ENCODE data around the gene NACC1. TPM values are rescaled to one million over a fixed set of nuclear protein-coding genes. Genes with fewer than 3 reads are reported as not detected.
A peak's percentile ranks its signal among the peaks of the same experiment; 100 is the strongest.

Gene NACC1
- total and polyA plus RNA-seq, 4 donors: 0.86 to 24.7 (median 17.7) TPM

DNA sequence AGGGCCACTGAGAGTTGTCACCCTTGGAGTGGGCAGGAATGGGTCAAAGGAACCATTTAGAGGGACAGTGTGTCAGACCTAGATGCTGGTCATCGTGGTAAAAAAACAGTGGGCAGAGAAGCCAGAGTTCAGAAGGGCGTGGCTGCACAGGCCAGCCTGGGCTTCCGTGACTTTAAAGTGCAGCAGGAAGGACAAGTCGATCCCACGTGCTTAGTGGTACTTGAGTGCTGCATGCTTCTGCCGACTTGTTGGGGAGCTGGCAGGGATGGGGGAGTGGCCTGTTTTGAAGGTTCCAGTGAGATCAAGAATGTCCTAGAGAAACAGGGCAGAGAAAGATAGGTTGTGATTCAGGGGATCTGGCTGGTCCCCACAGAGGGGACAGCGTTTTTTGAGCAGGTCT is 32.4 kb upstream of the NACC1 start (continued):
- TF ChIP-seq, protein P1, sequence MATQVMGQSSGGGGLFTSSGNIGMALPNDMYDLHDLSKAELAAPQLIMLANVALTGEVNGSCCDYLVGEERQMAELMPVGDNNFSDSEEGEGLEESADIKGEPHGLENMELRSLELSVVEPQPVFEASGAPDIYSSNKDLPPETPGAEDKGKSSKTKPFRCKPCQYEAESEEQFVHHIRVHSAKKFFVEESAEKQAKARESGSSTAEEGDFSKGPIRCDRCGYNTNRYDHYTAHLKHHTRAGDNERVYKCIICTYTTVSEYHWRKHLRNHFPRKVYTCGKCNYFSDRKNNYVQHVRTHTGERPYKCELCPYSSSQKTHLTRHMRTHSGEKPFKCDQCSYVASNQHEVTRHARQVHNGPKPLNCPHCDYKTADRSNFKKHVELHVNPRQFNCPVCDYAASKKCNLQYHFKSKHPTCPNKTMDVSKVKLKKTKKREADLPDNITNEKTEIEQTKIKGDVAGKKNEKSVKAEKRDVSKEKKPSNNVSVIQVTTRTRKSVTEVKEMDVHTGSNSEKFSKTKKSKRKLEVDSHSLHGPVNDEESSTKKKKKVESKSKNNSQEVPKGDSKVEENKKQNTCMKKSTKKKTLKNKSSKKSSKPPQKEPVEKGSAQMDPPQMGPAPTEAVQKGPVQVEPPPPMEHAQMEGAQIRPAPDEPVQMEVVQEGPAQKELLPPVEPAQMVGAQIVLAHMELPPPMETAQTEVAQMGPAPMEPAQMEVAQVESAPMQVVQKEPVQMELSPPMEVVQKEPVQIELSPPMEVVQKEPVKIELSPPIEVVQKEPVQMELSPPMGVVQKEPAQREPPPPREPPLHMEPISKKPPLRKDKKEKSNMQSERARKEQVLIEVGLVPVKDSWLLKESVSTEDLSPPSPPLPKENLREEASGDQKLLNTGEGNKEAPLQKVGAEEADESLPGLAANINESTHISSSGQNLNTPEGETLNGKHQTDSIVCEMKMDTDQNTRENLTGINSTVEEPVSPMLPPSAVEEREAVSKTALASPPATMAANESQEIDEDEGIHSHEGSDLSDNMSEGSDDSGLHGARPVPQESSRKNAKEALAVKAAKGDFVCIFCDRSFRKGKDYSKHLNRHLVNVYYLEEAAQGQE (IDR thresholded peaks at IDR 0.05): no peak
- TF ChIP-seq, protein P2, sequence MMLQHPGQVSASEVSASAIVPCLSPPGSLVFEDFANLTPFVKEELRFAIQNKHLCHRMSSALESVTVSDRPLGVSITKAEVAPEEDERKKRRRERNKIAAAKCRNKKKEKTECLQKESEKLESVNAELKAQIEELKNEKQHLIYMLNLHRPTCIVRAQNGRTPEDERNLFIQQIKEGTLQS (IDR thresholded peaks at IDR 0.05): no peak
- TF ChIP-seq JUND (IDR thresholded peaks at IDR 0.05) (no peak), RAD21 (IDR thresholded peaks at IDR 0.05) (no peak)

DNA sequence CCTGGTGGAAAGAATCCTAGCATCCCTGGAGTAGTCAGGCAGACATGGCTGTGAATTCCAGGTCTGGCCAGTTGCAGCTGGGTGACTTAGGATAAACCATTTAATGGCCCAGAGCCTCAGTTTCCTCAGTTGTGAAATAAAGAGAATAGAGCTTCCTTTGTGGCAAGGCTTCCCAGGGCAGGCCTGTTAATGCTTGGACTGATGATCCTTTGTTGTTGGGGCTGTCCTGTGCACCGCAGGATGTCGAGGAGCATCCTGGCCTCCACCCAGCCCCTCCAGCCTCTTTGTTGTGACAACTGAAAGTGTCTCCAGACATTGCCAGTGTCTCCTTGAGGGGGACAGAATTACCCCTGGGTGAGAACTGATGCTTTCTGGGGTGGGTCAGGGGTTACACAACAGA is 31.7 kb upstream of the NACC1 start:
- H3K27ac ChIP-seq (ENCODE audit: low read depth in 1 of 2, low read length in 2 of 2): no peak overlapping the region

DNA sequence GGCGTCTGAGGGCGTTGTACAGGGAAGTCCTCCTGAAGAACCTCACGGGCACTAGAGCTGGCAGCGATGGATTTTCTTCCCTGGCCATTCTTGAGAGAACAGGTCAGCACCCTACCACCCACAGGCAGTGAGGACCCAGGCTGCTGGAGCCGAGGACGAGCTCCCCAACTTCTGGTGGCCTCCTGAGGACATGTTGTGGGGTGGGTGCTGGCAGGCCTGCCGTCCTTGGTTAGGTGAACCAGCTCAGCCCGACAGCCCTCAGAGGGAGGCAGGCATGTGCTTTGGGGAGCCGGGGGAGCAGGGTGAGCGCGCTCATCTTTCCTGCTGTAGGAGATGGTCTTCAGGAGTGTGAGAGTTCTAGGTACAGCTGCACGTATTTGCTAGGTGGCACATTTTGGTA is 30.8 kb upstream of the NACC1 start:
- no peaks in the 10 kb centered on the region for H3K27me3 ChIP-seq (ENCODE audit: control insufficient read depth in 4 of 4, insufficient read depth in 4 of 4, low read length in 3 of 4)
- peak overlapping the region; percentile 35 to 43 for H3K27ac ChIP-seq (ENCODE audit: low read depth in 1 of 2, low read length in 2 of 2)
- peaks cover 3 to 45% (median 25%) of the 10 kb centered on the region in 4 donors for H3K4me1 ChIP-seq (ENCODE audit: control insufficient read depth in 4 of 4, insufficient read depth in 4 of 4, low read length in 3 of 4)
- H3K9me3 ChIP-seq (ENCODE audit: control insufficient read depth in 4 of 4, low read length in 3 of 4): no peaks in the 10 kb centered on the region
- no peaks in the 10 kb centered on the region for H3K36me3 ChIP-seq (ENCODE audit: control insufficient read depth in 4 of 4, insufficient read depth in 3 of 4, low read depth in 1 of 4, low read length in 3 of 4)
- WGBS: 94% methylated on average over 12 of the region's 12 CpGs
- H3K4me3 ChIP-seq (ENCODE audit: low read depth in 1 of 3, low read length in 3 of 3): no peak overlapping the region
- H3K9ac ChIP-seq (ENCODE audit: low read depth in 1 of 2, low read length in 2 of 2): no peak overlapping the region
- DNase-seq (ENCODE audit: low spot score): no peak
- no peak for TF ChIP-seq FOXA2 (IDR thresholded peaks at IDR 0.05)
- TF ChIP-seq, protein P2 (IDR thresholded peaks at IDR 0.05): no peak
- TF ChIP-seq SP1 (IDR thresholded peaks at IDR 0.05): no peak
- no peak for TF ChIP-seq GABPA (IDR thresholded peaks at IDR 0.05 in 1 of 2, conservative IDR thresholded peaks at IDR 0.05 in 1 of 2)
- no peak for TF ChIP-seq FOXA1 (IDR thresholded peaks at IDR 0.05)
- no peak for TF ChIP-seq YY1 (IDR thresholded peaks at IDR 0.05)
- TF ChIP-seq EGR1 (IDR thresholded peaks at IDR 0.05; ENCODE audit: low read depth in 2 of 2): no peak

More for the DNA sequence above, 31.7 kb upstream of the NACC1 start:
- no peaks in the 10 kb centered on the region for H3K27me3 ChIP-seq (ENCODE audit: control insufficient read depth in 4 of 4, insufficient read depth in 4 of 4, low read length in 3 of 4)
- peaks cover 2 to 45% (median 27%) of the 10 kb centered on the region in 4 donors for H3K4me1 ChIP-seq (ENCODE audit: control insufficient read depth in 4 of 4, insufficient read depth in 4 of 4, low read length in 3 of 4)
- no peaks in the 10 kb centered on the region for H3K36me3 ChIP-seq (ENCODE audit: control insufficient read depth in 4 of 4, insufficient read depth in 3 of 4, low read depth in 1 of 4, low read length in 3 of 4)
- H3K9ac ChIP-seq (ENCODE audit: low read depth in 1 of 2, low read length in 2 of 2): no peak overlapping the region
- H3K4me3 ChIP-seq (ENCODE audit: low read depth in 1 of 3, low read length in 3 of 3): no peak overlapping the region
- WGBS: 90% methylated on average over 2 of the region's 2 CpGs
- no peaks in the 10 kb centered on the region for H3K9me3 ChIP-seq (ENCODE audit: control insufficient read depth in 4 of 4, low read length in 3 of 4)
- TF ChIP-seq RXRA (IDR thresholded peaks at IDR 0.05) (no peak), SP1 (IDR thresholded peaks at IDR 0.05) (no peak), NR2F2 (IDR thresholded peaks at IDR 0.05) (no peak), HNF4G (IDR thresholded peaks at IDR 0.05) (no peak), FOXA2 (IDR thresholded peaks at IDR 0.05) (no peak), JUND (IDR thresholded peaks at IDR 0.05) (no peak)
- TF ChIP-seq, protein P3, sequence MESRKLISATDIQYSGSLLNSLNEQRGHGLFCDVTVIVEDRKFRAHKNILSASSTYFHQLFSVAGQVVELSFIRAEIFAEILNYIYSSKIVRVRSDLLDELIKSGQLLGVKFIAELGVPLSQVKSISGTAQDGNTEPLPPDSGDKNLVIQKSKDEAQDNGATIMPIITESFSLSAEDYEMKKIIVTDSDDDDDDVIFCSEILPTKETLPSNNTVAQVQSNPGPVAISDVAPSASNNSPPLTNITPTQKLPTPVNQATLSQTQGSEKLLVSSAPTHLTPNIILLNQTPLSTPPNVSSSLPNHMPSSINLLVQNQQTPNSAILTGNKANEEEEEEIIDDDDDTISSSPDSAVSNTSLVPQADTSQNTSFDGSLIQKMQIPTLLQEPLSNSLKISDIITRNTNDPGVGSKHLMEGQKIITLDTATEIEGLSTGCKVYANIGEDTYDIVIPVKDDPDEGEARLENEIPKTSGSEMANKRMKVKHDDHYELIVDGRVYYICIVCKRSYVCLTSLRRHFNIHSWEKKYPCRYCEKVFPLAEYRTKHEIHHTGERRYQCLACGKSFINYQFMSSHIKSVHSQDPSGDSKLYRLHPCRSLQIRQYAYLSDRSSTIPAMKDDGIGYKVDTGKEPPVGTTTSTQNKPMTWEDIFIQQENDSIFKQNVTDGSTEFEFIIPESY (IDR thresholded peaks at IDR 0.05): no peak
- TF ChIP-seq, protein P4, sequence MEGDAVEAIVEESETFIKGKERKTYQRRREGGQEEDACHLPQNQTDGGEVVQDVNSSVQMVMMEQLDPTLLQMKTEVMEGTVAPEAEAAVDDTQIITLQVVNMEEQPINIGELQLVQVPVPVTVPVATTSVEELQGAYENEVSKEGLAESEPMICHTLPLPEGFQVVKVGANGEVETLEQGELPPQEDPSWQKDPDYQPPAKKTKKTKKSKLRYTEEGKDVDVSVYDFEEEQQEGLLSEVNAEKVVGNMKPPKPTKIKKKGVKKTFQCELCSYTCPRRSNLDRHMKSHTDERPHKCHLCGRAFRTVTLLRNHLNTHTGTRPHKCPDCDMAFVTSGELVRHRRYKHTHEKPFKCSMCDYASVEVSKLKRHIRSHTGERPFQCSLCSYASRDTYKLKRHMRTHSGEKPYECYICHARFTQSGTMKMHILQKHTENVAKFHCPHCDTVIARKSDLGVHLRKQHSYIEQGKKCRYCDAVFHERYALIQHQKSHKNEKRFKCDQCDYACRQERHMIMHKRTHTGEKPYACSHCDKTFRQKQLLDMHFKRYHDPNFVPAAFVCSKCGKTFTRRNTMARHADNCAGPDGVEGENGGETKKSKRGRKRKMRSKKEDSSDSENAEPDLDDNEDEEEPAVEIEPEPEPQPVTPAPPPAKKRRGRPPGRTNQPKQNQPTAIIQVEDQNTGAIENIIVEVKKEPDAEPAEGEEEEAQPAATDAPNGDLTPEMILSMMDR (IDR thresholded peaks at IDR 0.05; ENCODE audit: low read depth, low read length, missing input control): no peak
- TF ChIP-seq, protein P5, sequence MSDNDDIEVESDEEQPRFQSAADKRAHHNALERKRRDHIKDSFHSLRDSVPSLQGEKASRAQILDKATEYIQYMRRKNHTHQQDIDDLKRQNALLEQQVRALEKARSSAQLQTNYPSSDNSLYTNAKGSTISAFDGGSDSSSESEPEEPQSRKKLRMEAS (IDR thresholded peaks at IDR 0.05): no peak
- DNase-seq (ENCODE audit: low spot score): no peak
